GM12872 (cell line): ENCODE data around the gene KIAA0319L.

Experiments
- TF ChIP-seq, protein P1 (sequence below): IDR thresholded peaks from 3 replicates; pipeline ENCODE4 v1.5.1; 2011; ENCODE audit warnings: low read depth, mild to moderate bottlenecking, low read length, moderate library complexity; ENCODE audit not compliant: insufficient read depth

The KIAA0319L gene

GRCh38 chr1:35557118-35557610 is at the start of gene KIAA0319L:
Gene KIAA0319L (minus strand): TSS chr1:35557403. CDS start chr1:35554491, 2,912 bp downstream.
- TF ChIP-seq, protein P1, sequence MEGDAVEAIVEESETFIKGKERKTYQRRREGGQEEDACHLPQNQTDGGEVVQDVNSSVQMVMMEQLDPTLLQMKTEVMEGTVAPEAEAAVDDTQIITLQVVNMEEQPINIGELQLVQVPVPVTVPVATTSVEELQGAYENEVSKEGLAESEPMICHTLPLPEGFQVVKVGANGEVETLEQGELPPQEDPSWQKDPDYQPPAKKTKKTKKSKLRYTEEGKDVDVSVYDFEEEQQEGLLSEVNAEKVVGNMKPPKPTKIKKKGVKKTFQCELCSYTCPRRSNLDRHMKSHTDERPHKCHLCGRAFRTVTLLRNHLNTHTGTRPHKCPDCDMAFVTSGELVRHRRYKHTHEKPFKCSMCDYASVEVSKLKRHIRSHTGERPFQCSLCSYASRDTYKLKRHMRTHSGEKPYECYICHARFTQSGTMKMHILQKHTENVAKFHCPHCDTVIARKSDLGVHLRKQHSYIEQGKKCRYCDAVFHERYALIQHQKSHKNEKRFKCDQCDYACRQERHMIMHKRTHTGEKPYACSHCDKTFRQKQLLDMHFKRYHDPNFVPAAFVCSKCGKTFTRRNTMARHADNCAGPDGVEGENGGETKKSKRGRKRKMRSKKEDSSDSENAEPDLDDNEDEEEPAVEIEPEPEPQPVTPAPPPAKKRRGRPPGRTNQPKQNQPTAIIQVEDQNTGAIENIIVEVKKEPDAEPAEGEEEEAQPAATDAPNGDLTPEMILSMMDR: no peak

GRCh38 chr1:35605867-35606182 is 48.6 kb upstream of the KIAA0319L start:
- TF ChIP-seq, protein P1: no peak

DNA sequence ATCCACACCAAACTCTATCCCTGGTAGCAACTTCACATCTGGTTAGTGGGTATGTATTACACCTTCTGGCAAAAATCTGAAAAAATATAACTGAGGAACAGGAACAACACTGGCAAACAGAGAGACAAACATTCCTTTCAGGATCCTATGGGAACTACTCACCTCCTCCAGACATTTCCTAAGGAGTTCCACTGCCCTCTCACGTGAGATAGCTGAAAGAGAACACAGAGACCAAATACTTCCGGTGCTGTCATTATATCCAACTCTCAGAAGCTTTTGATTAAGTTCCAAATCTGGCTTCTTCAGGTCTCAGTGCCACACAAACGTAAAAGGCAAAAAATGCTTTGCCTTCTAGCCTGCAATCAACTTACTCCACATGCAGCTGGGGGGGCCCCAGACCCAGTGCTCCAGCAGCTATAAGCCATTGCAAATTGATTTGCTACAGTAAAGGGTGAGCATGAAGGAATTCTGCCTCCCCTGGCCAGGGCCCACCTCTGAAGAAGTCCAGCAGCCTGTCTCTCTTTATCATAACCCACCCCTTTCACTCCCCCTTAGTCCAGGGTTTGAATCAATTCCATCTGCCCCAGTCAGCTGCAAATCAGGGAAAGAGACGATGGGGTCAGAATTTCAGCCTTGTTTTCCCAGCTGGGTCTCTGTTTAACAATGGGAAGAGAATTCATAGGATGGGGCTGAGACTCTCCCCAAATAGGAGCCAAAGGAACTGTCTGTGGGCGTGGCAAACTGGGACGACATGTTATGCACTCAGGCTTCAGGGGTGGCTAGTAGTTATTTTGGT is 48.1 kb upstream of the KIAA0319L start:
- TF ChIP-seq, protein P1: no peak

DNA sequence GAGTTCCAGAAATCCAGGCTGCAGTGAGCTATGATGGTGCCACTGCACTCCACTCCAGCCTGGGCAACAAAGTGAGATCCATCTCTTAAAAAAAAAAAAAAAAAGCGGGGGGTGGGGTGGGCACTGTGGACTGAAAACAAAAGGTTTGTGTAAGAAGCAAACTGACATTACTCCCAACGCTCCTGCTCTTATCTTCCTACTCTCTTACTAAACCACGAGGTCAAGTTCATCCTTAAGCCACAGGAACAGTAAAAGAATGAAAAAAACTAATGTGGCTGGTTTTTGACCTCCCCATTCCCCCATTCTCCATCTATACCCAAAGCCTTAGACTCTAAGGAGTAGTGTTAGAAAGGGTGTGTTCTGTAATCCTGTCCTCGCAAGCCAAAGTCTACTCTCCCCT is 46.7 kb upstream of the KIAA0319L start:
- TF ChIP-seq, protein P1: no peak

GRCh38 chr1:35603468-35603867 is 46.3 kb upstream of the KIAA0319L start:
- TF ChIP-seq, protein P1: no peak

DNA sequence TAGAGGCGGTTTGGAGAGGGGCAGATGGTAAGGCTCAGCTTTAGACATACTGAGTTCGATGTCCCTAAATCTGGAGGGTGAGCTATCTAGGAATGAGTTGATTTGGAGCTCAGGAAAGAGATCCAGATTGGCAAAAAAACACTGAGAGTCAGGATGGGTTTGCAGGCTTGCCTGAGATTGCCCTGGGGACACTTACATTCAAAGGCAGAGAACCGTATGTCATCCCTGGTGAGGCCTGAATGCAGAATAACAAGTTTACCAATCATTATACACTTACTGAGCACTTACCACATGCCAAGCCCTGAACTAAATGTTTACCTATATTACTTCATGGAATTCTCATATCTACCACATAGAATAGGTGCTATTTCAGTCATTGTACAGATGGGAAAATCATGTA is 43.4 kb upstream of the KIAA0319L start:
- TF ChIP-seq, protein P1: no peak

DNA sequence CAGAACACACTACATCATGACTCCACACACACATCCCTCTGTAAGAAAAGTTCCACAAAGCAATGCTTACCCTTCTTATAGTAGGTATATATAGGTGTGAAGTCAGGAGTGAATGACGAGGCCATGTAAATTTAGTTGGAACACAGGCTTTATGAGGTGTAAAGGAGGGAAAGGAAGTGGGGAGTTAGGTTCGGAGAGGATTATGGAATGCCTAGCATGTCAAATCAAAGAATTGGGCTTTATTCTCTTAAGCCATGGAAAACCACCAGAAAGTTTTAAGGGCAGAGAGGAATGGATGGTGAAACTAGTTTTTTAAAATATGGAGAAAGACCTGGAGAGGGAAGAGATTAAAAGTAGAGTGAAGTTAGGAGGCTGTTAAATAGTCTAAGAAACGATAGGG is 42.2 kb upstream of the KIAA0319L start:
- TF ChIP-seq, protein P1: no peak
